IPS DF 4.7 (cell line): ENCODE data around the gene APLF.
"Not testable (repeated sequence)": the region's sequence is repeated elsewhere in the genome, so short reads cannot be mapped to it uniquely, and the experiment has no call there.

Experiments
- DNase-seq: peaks from one replicate; pipeline ENCODE4 v3.0.0-alpha.2; 2013; ENCODE audit warnings: low spot score; ENCODE audit errors: extremely low read depth

APLF gene

GRCh38 chr2:68527343-68528081, 60.1 kb downstream of the APLF start:
- not testable (repeated sequence) for DNase-seq

DNA sequence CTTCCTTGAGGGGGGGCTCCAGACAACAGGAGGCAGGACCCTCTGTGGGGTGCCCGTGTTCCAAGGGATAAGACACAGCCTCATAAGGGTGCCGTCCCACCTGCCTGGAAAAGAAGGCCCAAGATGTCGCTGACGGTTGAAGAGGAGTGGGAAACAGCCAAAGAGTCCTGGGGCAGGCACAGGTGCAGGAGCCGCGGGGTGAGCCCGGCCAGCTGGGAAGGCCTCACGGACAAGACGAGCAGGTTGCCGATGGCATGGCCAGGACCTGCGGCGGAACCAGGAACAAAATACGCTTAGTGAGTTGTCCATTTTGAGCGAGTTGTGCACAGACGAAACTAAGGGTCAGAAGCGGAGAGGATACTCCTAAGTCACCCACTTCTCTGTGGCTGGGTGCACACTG, 61.8 kb downstream of the APLF start:
- DNase-seq: not testable (repeated sequence)

DNA sequence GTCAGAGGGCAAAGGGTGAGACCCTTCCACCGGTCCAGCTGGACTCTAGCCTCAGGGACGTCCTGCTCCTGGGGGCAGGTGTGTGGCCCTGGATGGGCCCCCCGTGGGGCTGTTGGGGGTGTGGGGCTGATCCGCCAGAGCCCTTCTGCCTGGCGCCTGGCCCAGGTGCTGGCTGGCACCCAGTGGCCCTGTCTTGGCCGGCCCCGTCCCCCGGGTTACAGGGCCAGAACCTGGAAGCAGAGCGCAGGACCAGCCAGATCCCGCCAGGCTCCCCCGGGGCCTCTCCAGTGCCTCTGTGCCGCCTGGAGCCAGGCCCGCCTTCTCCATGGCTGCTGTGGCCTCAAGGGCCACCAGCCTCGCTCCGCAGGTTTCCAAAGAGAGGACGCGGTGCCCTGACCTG, 62.3 kb downstream of the APLF start:
- not testable (repeated sequence) for DNase-seq

GRCh38 chr2:68536000-68536399, 68.6 kb downstream of the APLF start:
- no peak for DNase-seq

DNA sequence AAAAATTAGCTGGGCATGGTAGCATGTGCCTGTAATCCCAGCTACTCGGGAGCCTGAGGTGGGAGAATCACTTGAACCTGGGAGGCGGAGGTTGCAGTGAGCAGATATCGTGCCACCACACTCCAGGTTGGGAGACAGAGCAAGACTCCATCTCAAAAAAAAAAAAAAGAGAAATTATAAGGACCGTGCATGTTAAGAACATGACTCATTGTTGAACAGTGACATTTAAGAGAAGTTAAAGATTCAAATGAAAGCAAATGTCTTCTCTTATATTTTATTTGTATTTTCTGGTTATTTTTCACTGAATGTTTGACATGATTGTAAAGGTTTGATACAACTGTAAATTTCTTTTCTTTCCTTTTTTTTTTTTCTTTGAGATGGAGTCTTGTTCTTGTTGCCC, 69.6 kb downstream of the APLF start:
- no peak for DNase-seq

DNA sequence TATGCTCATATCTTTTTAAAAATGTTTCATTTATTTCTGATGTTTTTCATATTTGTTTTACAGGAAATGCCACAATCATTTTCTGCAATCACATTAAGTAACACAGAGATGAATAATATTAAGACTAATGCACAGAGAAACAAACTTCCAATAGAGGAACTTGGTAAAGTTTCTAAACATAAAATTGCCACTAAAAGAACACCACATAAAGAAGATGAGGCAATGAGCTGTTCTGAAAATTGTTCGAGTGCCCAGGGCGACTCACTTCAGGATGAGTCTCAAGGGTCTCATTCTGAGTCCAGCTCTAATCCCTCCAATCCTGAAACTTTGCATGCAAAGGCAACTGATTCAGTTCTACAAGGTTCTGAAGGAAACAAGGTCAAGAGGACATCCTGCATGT, 70.4 kb downstream of the APLF start:
- DNase-seq: no peak

- DNase-seq: no peak
These were observed 77.4 kb downstream of the APLF start for GRCh38 chr2:68544811-68545210.

- DNase-seq: no peak
These were observed 81.0 kb downstream of the APLF start for GRCh38 chr2:68548396-68548795.

DNA sequence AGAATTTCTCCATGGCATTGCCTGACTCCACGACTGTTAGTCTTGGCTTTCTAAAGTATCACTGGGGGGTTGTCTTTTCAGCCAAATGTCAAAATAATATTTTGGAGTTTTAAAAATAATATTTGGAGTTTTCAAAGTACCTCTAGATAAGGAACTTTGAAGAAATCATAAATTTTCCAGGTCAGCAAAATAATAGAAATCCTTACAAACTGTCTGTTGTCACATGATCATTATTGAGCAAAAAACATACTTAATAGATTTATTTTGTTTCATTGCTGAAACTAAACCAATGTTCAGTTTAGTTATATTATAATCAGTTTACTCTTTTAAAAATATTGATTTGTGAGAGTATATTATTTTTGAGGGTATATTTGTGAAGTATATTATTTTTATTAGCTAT, 85.7 kb downstream of the APLF start:
- no peak for DNase-seq

GRCh38 chr2:68555425-68556206, 88.2 kb downstream of the APLF start:
- not testable (repeated sequence) for DNase-seq

DNA sequence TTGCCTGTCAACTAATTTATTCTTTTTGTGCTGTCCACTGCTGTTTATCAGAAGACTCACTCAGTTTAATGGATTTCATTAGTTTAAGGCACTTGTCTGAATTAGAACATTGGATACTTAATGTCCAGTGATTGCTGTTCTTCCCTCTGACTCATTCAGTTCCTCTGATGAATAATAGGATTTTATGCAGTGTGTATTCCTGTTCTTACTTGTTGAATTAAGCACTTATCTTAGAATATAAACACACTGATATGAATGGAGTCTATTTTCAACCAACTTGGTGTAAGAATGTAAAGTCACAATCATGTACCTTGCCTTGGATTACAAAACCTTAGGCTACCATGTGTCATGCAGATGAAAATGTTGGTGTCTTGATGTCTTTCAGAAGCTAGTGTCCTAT, 89.0 kb downstream of the APLF start:
- DNase-seq: no peak

GRCh38 chr2:68558576-68558975, 91.2 kb downstream of the APLF start:
- no peak for DNase-seq

DNA sequence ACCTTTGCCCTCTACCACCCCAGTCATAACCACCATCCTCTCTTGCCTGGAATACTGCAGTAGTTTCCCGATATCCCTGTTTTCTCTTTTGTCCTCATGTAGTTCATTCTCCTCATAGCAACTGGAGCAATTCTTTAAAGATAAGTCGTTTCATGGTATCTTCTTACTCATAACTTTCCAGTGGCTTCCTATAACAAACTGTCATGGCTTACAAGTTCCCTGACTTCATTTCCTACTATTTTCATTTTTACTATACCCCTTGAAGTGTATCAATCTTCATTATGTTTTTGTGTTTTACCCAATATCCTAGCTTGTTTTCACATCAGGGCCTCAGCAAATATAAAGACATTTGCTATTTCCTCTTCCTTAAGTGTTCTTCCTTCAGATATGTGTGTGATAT, 92.3 kb downstream of the APLF start:
- no peak for DNase-seq

DNA sequence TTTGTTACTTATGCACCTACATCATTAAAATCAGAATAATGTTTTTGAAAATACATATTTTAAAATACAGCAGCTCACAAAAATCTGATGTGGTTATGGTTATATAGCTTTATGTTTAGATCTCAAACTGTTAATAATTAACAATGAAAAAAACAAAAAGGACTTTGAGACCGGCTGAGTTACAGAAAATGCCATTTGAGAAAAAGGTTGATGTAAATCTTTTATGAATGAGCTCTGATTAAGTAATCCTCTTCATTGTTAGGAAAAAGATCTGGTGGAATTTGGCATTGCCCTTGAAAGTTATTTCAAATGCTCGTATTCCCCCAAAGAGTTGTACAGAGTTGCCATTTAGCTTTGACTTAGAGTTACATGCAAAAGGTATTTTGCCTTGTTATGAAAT, 93.2 kb downstream of the APLF start:
- no peak for DNase-seq

DNA sequence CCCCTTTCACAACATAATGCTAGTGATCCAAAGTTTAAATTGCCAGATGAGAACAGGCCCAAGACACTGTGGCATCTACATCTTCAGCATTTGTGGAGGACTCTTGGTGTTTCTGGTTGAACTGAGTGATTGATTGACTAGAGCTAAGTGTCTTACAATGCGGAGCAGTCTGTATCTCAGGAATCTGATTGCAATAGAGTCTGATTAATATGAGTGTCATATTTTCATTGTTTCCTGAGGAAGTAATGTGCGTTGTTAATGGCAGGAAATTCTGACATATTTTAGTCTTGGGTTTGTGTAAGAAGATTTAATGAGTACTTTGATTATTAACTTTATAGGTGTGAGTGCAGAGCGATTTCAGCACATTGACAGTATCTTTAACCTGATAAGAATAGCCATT, 94.0 kb downstream of the APLF start:
- no peak for DNase-seq

DNA sequence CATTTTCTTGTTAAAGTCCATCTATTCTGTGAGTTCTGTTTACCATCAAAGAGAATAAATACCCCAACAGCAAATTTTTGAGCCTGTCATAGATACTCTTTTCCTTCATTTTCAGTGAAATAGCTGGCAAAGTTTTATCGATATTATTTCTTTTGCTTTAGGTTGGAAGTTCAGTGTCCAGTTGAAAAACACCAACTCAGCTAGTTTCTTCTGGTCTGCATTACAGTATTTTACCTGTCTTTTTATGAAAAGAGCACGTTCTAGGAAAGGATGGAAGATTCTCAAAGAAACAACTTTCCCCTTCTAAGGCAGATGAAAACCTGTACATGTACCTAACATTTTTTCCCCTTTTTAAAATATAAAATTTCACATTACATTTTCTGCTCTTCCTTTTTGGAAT, 95.5 kb downstream of the APLF start:
- no peak for DNase-seq

DNA sequence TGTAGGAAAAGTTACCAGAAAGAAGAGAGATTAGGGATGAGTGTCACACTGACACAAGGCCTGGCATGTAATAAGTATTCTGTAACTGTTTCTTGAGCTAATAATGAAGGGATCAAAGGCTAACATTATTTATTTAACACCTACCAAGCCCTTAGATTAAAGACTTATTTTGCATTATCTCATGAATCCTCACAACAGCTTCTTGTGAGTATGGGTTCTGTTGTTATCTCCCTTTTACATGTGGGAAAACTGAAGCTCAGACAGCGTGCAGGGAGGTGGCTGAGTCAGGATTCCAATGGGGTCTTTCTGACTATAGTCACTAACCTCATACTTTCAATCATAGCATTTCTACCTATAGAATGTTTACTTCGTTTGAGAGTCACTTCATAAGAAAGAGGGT, 97.0 kb downstream of the APLF start:
- DNase-seq: no peak

- no peak for DNase-seq
These were observed 97.9 kb downstream of the APLF start for GRCh38 chr2:68565273-68565672.

DNA sequence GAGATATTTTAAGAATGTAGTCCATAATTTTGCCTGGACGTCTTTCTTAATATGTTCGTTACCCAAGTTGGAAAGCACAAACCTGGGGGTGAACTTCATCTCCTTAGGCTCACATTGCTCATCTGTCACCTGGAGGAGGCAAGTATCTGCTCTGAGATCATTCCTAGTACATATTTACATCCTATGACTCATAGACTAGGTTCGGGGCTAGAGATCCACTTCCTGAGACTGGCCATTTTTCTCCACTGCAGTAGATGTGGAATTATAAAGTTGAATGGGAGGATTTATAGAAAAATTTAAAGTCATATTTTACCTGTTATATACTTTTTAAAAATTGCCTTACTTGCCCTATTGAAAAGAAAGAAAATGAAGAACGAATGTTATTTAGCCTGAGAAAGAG, 98.5 kb downstream of the APLF start:
- DNase-seq: no peak

DNA sequence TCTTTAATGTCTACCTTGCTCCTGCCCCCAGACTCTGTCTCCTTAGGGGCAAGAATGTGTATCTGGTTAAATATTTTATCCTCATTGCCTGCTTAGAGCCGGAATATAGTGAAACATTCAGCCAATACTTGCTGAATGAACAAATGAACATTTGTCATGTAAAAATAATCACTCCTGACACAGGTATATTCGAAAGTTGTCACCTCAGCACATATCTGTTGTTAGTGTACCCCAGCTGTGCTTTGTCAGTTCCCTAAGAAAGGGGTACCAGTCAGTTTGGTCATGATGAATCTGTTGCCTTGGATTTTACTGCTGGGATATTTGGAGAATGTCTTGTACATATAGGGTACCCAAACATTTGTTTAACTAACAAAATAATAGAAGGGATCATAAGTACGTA, 99.0 kb downstream of the APLF start:
- no peak for DNase-seq

DNA sequence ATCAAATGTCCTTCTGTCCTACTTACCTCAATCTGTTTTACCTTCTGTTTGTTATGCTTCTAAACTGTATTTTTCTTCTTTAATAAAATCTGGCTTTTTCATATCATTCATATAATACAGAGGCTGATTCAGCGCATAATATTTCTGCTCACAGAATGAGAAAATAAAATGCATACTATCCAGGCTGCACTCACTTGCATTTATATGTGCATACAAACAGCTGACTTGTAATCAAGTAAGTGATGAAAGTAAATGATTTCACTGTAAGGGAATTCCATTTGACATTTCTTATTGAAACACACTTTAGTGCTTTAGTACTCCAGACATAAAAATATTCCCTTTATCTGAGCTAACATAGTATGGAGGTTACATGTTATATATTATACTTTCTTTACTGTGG, 100.7 kb downstream of the APLF start:
- DNase-seq: no peak

DNA sequence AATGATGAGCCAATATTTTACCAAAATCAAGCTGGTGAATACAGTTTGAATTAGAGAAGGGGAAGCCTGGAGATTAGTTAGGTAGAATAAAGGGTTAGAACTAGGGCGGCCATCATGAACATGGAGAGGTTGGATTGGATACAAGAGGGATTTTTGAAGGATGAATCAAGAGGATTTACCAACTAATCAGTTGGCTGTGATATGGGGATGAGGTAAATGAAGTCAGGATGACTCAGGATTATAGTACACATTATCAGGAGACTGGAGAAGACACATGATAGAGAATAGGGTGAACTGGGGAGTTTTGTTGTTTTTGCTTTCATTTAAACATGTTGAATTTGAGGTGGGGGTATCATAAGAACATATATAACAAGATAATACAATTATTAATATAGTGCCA, 102.2 kb downstream of the APLF start:
- DNase-seq: no peak

- not testable (repeated sequence) for DNase-seq
These were observed 103.0 kb downstream of the APLF start for GRCh38 chr2:68570434-68570833.
